H1 (cell line): ENCODE results near the gene EPDR1. TPM values are rescaled to one million over a fixed set of nuclear protein-coding genes. Genes with fewer than 3 reads are reported as not detected.
"Not testable (repeated sequence)": the region's sequence is repeated elsewhere in the genome, so short reads cannot be mapped to it uniquely, and the experiment has no call there.

ENCODE experiments used
- CTCF ChIA-PET: fragments of 300-600 bp; sonication (Branson Sonifier 250); formaldehyde crosslinking; loops from one replicate; lab custom pipeline; 2021; ENCODE audit not compliant: partially characterized antibody; lab: Charles Lee
- POLR2A ChIA-PET: fragments of 300-600 bp; sonication (Branson Sonifier 250); formaldehyde crosslinking; loops from one replicate; lab custom pipeline; 2021; ENCODE audit warnings: inconsistent platforms; ENCODE audit not compliant: partially characterized antibody; lab: Charles Lee
- DNase-seq, 2 experiments: peaks; one replicate each; pipeline versions ENCODE4 v3.0.0 to v3.0.0-alpha.2; 2010 to 2022; ENCODE audit warnings: low spot score in 2 of 2, low read depth in 1 of 2, mixed read lengths in 1 of 2
- FAIRE-seq: peaks from 2 replicates; lab custom pipeline; 2011; peaks lifted over from hg19 to GRCh38; lab: Jason Lieb, UNC
- H2AFZ ChIP-seq: 2 replicates; pipeline ENCODE4 v1.8.1; 2012; ENCODE audit warnings: low read length, inconsistent platforms
- H2AK5ac ChIP-seq: 2 replicates; pipeline ENCODE4 v1.6.1; 2013; ENCODE audit warnings: low read depth, low read length
- H2BK120ac ChIP-seq: replicated peaks from 2 replicates; pipeline ENCODE3; 2013; ENCODE audit warnings: low read depth, low read length, inconsistent platforms
- H2BK12ac ChIP-seq: 2 replicates; pipeline ENCODE4 v1.6.1; 2013; ENCODE audit warnings: low read depth, low read length
- H2BK15ac ChIP-seq: 2 replicates; pipeline ENCODE4 v1.6.1; 2013; ENCODE audit warnings: low read length
- H2BK20ac ChIP-seq: 2 replicates; pipeline ENCODE4 v1.6.1; 2013; ENCODE audit warnings: low read length
- H2BK5ac ChIP-seq: 2 replicates; pipeline ENCODE4 v1.6.1; 2013; ENCODE audit warnings: low read depth, low read length
- H3K14ac ChIP-seq: 2 replicates; pipeline ENCODE4 v1.6.1; 2013; ENCODE audit warnings: inconsistent platforms; ENCODE audit not compliant: insufficient read length
- H3K18ac ChIP-seq: 2 replicates; pipeline ENCODE4 v1.6.1; 2013; ENCODE audit warnings: low read length; ENCODE audit errors: extremely low read depth
- H3K23ac ChIP-seq: 2 replicates; pipeline ENCODE4 v1.6.1; 2013; ENCODE audit warnings: inconsistent platforms; ENCODE audit not compliant: insufficient read length
- H3K23me2 ChIP-seq: 2 replicates; pipeline ENCODE4 v1.6.1; 2013; ENCODE audit warnings: low read depth, low read length
- H3K27ac ChIP-seq: 2 replicates; pipeline ENCODE4 v1.6.1; 2011; ENCODE audit warnings: low read depth, low read length, inconsistent platforms
- H3K27me3 ChIP-seq, 4 experiments: replicated peaks in 1 of 4; 1 replicate in 1 of 4; 2 replicates in 3 of 4; pipeline versions ENCODE4 v1.6.1 to v1.8.1; 2011 to 2013; ENCODE audit warnings: low read length in 3 of 4, mild to moderate bottlenecking in 3 of 4, inconsistent platforms in 2 of 4, mixed read lengths in 2 of 4, moderate library complexity in 1 of 4; ENCODE audit not compliant: control insufficient read depth in 3 of 4, insufficient read depth in 3 of 4; ENCODE audit errors: extremely low read depth in 1 of 4
- H3K36me3 ChIP-seq, 4 experiments: 2 replicates each; pipeline versions ENCODE4 v1.6.1 to v1.8.1; 2011 to 2013; ENCODE audit warnings: mild to moderate bottlenecking in 4 of 4, low read length in 3 of 4, moderate library complexity in 2 of 4, control low read depth in 1 of 4, inconsistent platforms in 1 of 4; ENCODE audit not compliant: insufficient read depth in 4 of 4, control insufficient read depth in 2 of 4
- H3K4ac ChIP-seq: replicated peaks from 2 replicates; pipeline ENCODE3; 2013; ENCODE audit warnings: low read length, low read depth, mixed read lengths, inconsistent platforms; ENCODE audit not compliant: insufficient read length
- H3K4me1 ChIP-seq, 4 experiments: replicated peaks in 1 of 4; 1 replicate in 1 of 4; 2 replicates in 3 of 4; pipeline versions ENCODE4 v1.6.1 to v1.8.1; 2011 to 2013; ENCODE audit warnings: low read length in 3 of 4, inconsistent platforms in 2 of 4, mixed read lengths in 1 of 4; ENCODE audit not compliant: insufficient read depth in 4 of 4, control insufficient read depth in 3 of 4
- H3K4me2 ChIP-seq, 2 experiments: 2 replicates each; pipeline versions ENCODE4 v1.6.1 to v1.8.1; 2011 to 2013; ENCODE audit warnings: low read depth in 2 of 2, low read length in 2 of 2, control low read depth in 1 of 2, inconsistent platforms in 1 of 2, mild to moderate bottlenecking in 1 of 2; ENCODE audit not compliant: insufficient read depth in 1 of 2
- H3K4me3 ChIP-seq, 4 experiments: fragments of 200-600, 300-600 bp in 1 of 4; sonication (generic), shearing (Covaris generic), sonication (Bioruptor Twin) in 1 of 4; 2 replicates each; pipeline versions ENCODE4 v1.5.1 to v1.8.1; 2011 to 2016; ENCODE audit warnings: low read length in 4 of 4, low read depth in 3 of 4, control low read depth in 2 of 4, inconsistent platforms in 2 of 4, mild to moderate bottlenecking in 2 of 4, mixed read lengths in 1 of 4, moderate library complexity in 1 of 4; ENCODE audit not compliant: insufficient read depth in 2 of 4; ENCODE audit errors: extremely low read depth in 1 of 4
- H3K56ac ChIP-seq: replicated peaks from 2 replicates; pipeline ENCODE3; 2013; ENCODE audit warnings: low read depth, mild to moderate bottlenecking, mixed read lengths, low read length, inconsistent platforms; ENCODE audit not compliant: insufficient read length
- H3K79me1 ChIP-seq: 2 replicates; pipeline ENCODE4 v1.6.1; 2013; ENCODE audit warnings: low read depth, low read length, control low read depth
- H3K79me2 ChIP-seq, 2 experiments: 2 replicates each; pipeline versions ENCODE4 v1.6.1 to v1.8.1; 2012 to 2013; ENCODE audit warnings: low read length in 2 of 2, mild to moderate bottlenecking in 2 of 2, inconsistent platforms in 1 of 2; ENCODE audit not compliant: insufficient read depth in 2 of 2, control insufficient read depth in 1 of 2
- H3K9ac ChIP-seq, 4 experiments: replicated peaks in 1 of 4; 1 replicate in 1 of 4; 2 replicates in 3 of 4; pipeline versions ENCODE4 v1.6.1 to v1.8.1; 2011 to 2013; ENCODE audit warnings: low read depth in 3 of 4, low read length in 3 of 4, control low read depth in 2 of 4, mild to moderate bottlenecking in 2 of 4, moderate library complexity in 2 of 4, inconsistent platforms in 1 of 4; ENCODE audit errors: extremely low read depth in 1 of 4
- H3K9me3 ChIP-seq, 2 experiments: 2 replicates each; pipeline versions ENCODE4 v1.6.1 to v1.8.1; 2012 to 2013; ENCODE audit warnings: mild to moderate bottlenecking in 2 of 2, moderate library complexity in 2 of 2, control low read depth in 1 of 2, inconsistent platforms in 1 of 2, low read depth in 1 of 2, low read length in 1 of 2, mixed read lengths in 1 of 2; ENCODE audit not compliant: insufficient read depth in 2 of 2
- H4K20me1 ChIP-seq, 2 experiments: replicated peaks in 1 of 2; 2 replicates each; pipeline versions ENCODE3 to v1.8.1; 2011 to 2013; ENCODE audit warnings: inconsistent platforms in 2 of 2, low read length in 2 of 2, mild to moderate bottlenecking in 1 of 2; ENCODE audit not compliant: insufficient read depth in 2 of 2, control insufficient read depth in 1 of 2
- H4K5ac ChIP-seq: 2 replicates; pipeline ENCODE4 v1.6.1; 2013; ENCODE audit warnings: low read length, low read depth, mixed read lengths, inconsistent platforms; ENCODE audit not compliant: insufficient read length
- H4K8ac ChIP-seq: 2 replicates; pipeline ENCODE4 v1.8.0; 2013; ENCODE audit warnings: mild to moderate bottlenecking, moderate library complexity, low read length, inconsistent platforms; ENCODE audit not compliant: insufficient read depth; ENCODE audit errors: extremely low read depth
- H4K91ac ChIP-seq: replicated peaks from 2 replicates; pipeline ENCODE3; 2013; ENCODE audit warnings: low read length, mixed read lengths, inconsistent platforms; ENCODE audit not compliant: insufficient read length
- WGBS, 2 experiments: shearing (Covaris generic) in 1 of 2; methylation state at CpG; one replicate each; pipeline versions ENCODE4 v1.1.6 to v1.1.7; 2013 to 2015; ENCODE audit warnings: low lambda C conversion rate in 2 of 2, mixed read lengths in 2 of 2, inconsistent platforms in 1 of 2, low coverage in 1 of 2, missing lambda C conversion rate in 1 of 2; ENCODE audit not compliant: insufficient replicate concordance in 2 of 2, insufficient coverage in 1 of 2, insufficient read length in 1 of 2; ENCODE audit errors: extremely low coverage in 1 of 2, missing lambda C conversion rate in 1 of 2; 5-methylcytosine and 5-hydroxymethylcytosine counted together
- polyA plus RNA-seq, 7 experiments: library from polyadenylated mRNA; depleted of rRNA in 3 of 7; stranded (reverse) in 5 of 7; unstranded in 2 of 7; fragments of >200 nt in 5 of 7; fragments of 200-250 nt in 2 of 7; gene quantifications; 1 replicate in 5 of 7; 2 replicates in 1 of 7; 4 replicates in 1 of 7; pipeline versions ENCODE4 v1.2.1 to v1.2.3, GENCODE V29; 2011 to 2013; ENCODE audit warnings: missing spikeins in 2 of 7, mixed read lengths in 2 of 7
- total RNA-seq: library from RNA; stranded (reverse); fragmentation: NEBNext Ultra II Directional; extraction: Animal tissue kit (Norgen Biotek cat#: 25700); gene quantifications from 2 replicates; pipeline ENCODE4 v1.2.1, GENCODE V29; 2021

EPDR1 gene
- total and polyA plus RNA-seq, 2 of the 8 experiments (the other 6 are each of a cell fraction or from before 2014, with no cell fraction given) = 6.4 to 8.2 TPM

DNA sequence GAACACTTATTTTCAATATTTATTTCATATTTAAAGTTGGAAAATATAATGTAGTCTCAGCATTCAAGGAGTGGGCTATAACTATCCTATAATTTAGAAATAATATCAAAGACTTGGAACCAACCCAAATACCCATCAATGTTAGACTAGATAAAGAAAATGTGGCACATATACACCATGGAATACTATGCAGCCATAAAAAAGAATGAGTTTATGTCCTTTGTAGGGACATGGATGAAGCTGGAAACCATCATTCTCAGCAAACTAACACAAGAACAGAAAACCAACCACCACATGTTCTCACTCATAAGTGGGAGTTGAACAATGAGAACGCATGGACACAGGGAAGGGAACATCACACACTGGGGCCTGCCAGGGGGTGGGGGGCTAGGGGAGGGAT is 33.8 kb downstream of the EPDR1 start:
- H3K23ac ChIP-seq, H2BK20ac ChIP-seq, H3K56ac ChIP-seq, H2BK12ac ChIP-seq, H3K14ac ChIP-seq, CTCF ChIA-PET, H4K5ac ChIP-seq, H2BK120ac ChIP-seq, H3K27ac ChIP-seq, FAIRE-seq, H2AFZ ChIP-seq, H3K18ac ChIP-seq, DNase-seq, H3K9ac ChIP-seq, POLR2A ChIA-PET, H4K8ac ChIP-seq, H3K79me1 ChIP-seq, H3K4me1 ChIP-seq, H2AK5ac ChIP-seq, H3K36me3 ChIP-seq, H3K27me3 ChIP-seq, H2BK5ac ChIP-seq, H4K91ac ChIP-seq, H3K79me2 ChIP-seq, H4K20me1 ChIP-seq, H3K9me3 ChIP-seq, H3K23me2 ChIP-seq, H2BK15ac ChIP-seq, H3K4me2 ChIP-seq, H3K4ac ChIP-seq, H3K4me3 ChIP-seq: not testable (repeated sequence)
- 91% methylated on average over 1 of the region's 1 CpG; no CpG with 5 or more reads in 1 of the 2 experiments for WGBS, 2 experiments
